Vagina (tissue), 2 donors: ENCODE results near the gene XYLB. TPM values are rescaled to one million over a fixed set of nuclear protein-coding genes. Genes with fewer than 3 reads are reported as not detected.
A peak's percentile ranks its signal among the peaks of the same experiment; 100 is the strongest.

Source experiments
- DNase-seq, 2 donors: peaks; one replicate each; pipeline ENCODE4 v3.0.0-alpha.2; 2017; ENCODE audit errors: extremely low spot score in 2 of 2
- H3K27ac ChIP-seq: fragments of 200-600 bp; sonication (generic); one replicate; pipeline ENCODE4 v1.5.1; 2019
- H3K27me3 ChIP-seq: fragments of 200-600 bp; sonication (generic); one replicate; pipeline ENCODE4 v1.5.1; 2019
- H3K36me3 ChIP-seq, 2 donors: fragments of 200-600 bp; sonication (generic); one replicate each; pipeline ENCODE4 v1.5.1; 2017 to 2019
- H3K4me1 ChIP-seq: fragments of 200-600 bp; sonication (generic); one replicate; pipeline ENCODE4 v1.5.1; 2019
- H3K4me3 ChIP-seq, 2 donors: fragments of 200-600 bp; sonication (generic); 1 replicate in 1 of 2; 2 replicates in 1 of 2; pipeline ENCODE4 v1.5.1; 2016 to 2019
- H3K9me3 ChIP-seq: fragments of 200-600 bp; sonication (generic); one replicate; pipeline ENCODE4 v1.5.1; 2019
- CTCF ChIP-seq, 3 experiments: fragments of 450-650 bp in 2 of 3; fragments of 200-600 bp in 1 of 3; sonication (generic) in 1 of 3; IDR thresholded peaks; one replicate each; pipeline ENCODE4 v1.5.1; 2017 to 2019; ENCODE audit warnings: antibody characterized with exemption in 3 of 3, mild to moderate bottlenecking in 2 of 3, moderate library complexity in 2 of 3
- POLR2A ChIP-seq, 2 donors: fragments of 450-650 bp; IDR thresholded peaks; one replicate each; pipeline ENCODE4 v1.6.1; 2017; ENCODE audit warnings: antibody characterized with exemption in 2 of 2, mild to moderate bottlenecking in 2 of 2, moderate library complexity in 2 of 2
- POLR2AphosphoS5 ChIP-seq, 2 donors: sonication (generic); formaldehyde crosslinking; IDR thresholded peaks; one replicate each; pipeline ENCODE4 v1.9.0; 2017; ENCODE audit warnings: antibody characterized with exemption in 2 of 2, mild to moderate bottlenecking in 2 of 2, low read depth in 1 of 2; ENCODE audit not compliant: insufficient read depth in 1 of 2
- intact Hi-C: fragments of 100-400 bp; cut with DNase I; formaldehyde crosslinking; loops from one replicate; pipeline ENCODE4 v1.15.1; 2023
- total RNA-seq: library from RNA; depleted of rRNA; stranded (reverse); fragments of >200 nt; gene quantifications from one replicate; pipeline ENCODE4 v1.2.3, GENCODE V29; 2016

XYLB gene
- total RNA-seq, 1 donor from 2014 or later: 3.4 TPM

- H3K27ac ChIP-seq: peak overlapping the region; percentile 86
- H3K9me3 ChIP-seq: no peaks in the 10 kb centered on the region
- intact Hi-C loops: loop anchor here (10.0 kb wide), 1 partner anchor 321 kb away; the partner anchor contains the start of genes ACAA1 and MYD88
- peaks cover 64% of the 10 kb centered on the region for H3K4me1 ChIP-seq
- no peaks in the 10 kb centered on the region for H3K36me3 ChIP-seq
- TF ChIP-seq CTCF (IDR thresholded peaks at IDR 0.05): no peak
- TF ChIP-seq POLR2A (IDR thresholded peaks at IDR 0.05): no peak
- TF ChIP-seq POLR2AphosphoS5 (IDR thresholded peaks at IDR 0.05; ENCODE audit: insufficient read depth in 1 of 2, low read depth in 1 of 2): no peak
- peak overlapping the region; percentile 80 to 92 for H3K4me3 ChIP-seq
- DNase-seq: no peak
- no peaks in the 10 kb centered on the region for H3K27me3 ChIP-seq
Observed at GRCh38 chr3:38455639-38456430, 109.2 kb downstream of the XYLB start.

- no peaks in the 10 kb centered on the region for H3K27me3 ChIP-seq
- no peak overlapping the region for H3K27ac ChIP-seq
- TF ChIP-seq CTCF (IDR thresholded peaks at IDR 0.05) (no peak), POLR2A (IDR thresholded peaks at IDR 0.05) (no peak), POLR2AphosphoS5 (IDR thresholded peaks at IDR 0.05; ENCODE audit: insufficient read depth in 1 of 2, low read depth in 1 of 2) (no peak)
- no peak for DNase-seq
- no peak overlapping the region for H3K4me3 ChIP-seq
- peaks cover 71% of the 10 kb centered on the region for H3K4me1 ChIP-seq
- H3K9me3 ChIP-seq: no peaks in the 10 kb centered on the region
- H3K36me3 ChIP-seq: no peaks in the 10 kb centered on the region
- intact Hi-C loops: loop anchor here (10.0 kb wide), 1 partner anchor 323 kb away; the partner anchor contains the start of genes ACAA1 and MYD88
Observed at GRCh38 chr3:38457111-38458003, 110.8 kb downstream of the XYLB start.

- TF ChIP-seq POLR2A (IDR thresholded peaks at IDR 0.05): no peak
- TF ChIP-seq POLR2AphosphoS5 (IDR thresholded peaks at IDR 0.05; ENCODE audit: insufficient read depth in 1 of 2, low read depth in 1 of 2): peak in 1 of 2 donors; percentile 45
- no peak for TF ChIP-seq CTCF (IDR thresholded peaks at IDR 0.05)
- intact Hi-C loops: loop anchor here (10.0 kb wide), 1 partner anchor 324 kb away; the partner anchor contains the start of genes ACAA1 and MYD88
- H3K36me3 ChIP-seq: no peaks in the 10 kb centered on the region
- no peaks in the 10 kb centered on the region for H3K9me3 ChIP-seq
- peak overlapping the region; percentile 38 for H3K27ac ChIP-seq
- H3K4me1 ChIP-seq: peaks cover 65% of the 10 kb centered on the region
- no peak for DNase-seq
- peak overlapping the region in 1 of 2 donors; percentile 7 for H3K4me3 ChIP-seq
- H3K27me3 ChIP-seq: no peaks in the 10 kb centered on the region
Observed at GRCh38 chr3:38458796-38459498, 112.4 kb downstream of the XYLB start.

- H3K27me3 ChIP-seq: no peaks in the 10 kb centered on the region
- TF ChIP-seq POLR2A (IDR thresholded peaks at IDR 0.05) (no peak), POLR2AphosphoS5 (IDR thresholded peaks at IDR 0.05; ENCODE audit: insufficient read depth in 1 of 2, low read depth in 1 of 2) (peak in 1 of 2 donors; percentile 2)
- no peak for DNase-seq
- H3K4me3 ChIP-seq: peak overlapping the region in 1 of 2 donors; percentile 7
- no peaks in the 10 kb centered on the region for H3K9me3 ChIP-seq
- no peaks in the 10 kb centered on the region for H3K36me3 ChIP-seq
- peaks cover 65% of the 10 kb centered on the region for H3K4me1 ChIP-seq
- intact Hi-C loops: loop anchor here (10.0 kb wide), 1 partner anchor 325 kb away; the partner anchor contains the start of genes ACAA1 and MYD88
- H3K27ac ChIP-seq: peak overlapping the region; percentile 38
Observed at GRCh38 chr3:38459499-38460048, 113.0 kb downstream of the XYLB start.
